Suprapubic skin (tissue), 4 donors: ENCODE results near the gene CNPPD1. TPM values are rescaled to one million over a fixed set of nuclear protein-coding genes. Genes with fewer than 3 reads are reported as not detected.

Source experiments
- DNase-seq, 2 donors: peaks; one replicate each; pipeline ENCODE4 v3.0.0-alpha.2; 2019; ENCODE audit warnings: low spot score in 2 of 2
- H3K27ac ChIP-seq: fragments of 200-600 bp; sonication (generic); one replicate; pipeline ENCODE4 v1.5.1; 2019
- H3K27me3 ChIP-seq: fragments of 200-600 bp; sonication (generic); one replicate; pipeline ENCODE4 v1.5.1; 2019
- H3K36me3 ChIP-seq: fragments of 200-600 bp; sonication (generic); one replicate; pipeline ENCODE4 v1.5.1; 2019
- H3K4me1 ChIP-seq: fragments of 200-600 bp; sonication (generic); one replicate; pipeline ENCODE4 v1.5.1; 2019
- H3K4me3 ChIP-seq: fragments of 200-600 bp; sonication (generic); one replicate; pipeline ENCODE4 v1.5.1; 2019; ENCODE audit warnings: mild to moderate bottlenecking
- H3K9me3 ChIP-seq: fragments of 200-600 bp; sonication (generic); one replicate; pipeline ENCODE4 v1.5.1; 2019
- CTCF ChIP-seq, 2 donors: fragments of 200-600 bp in 1 of 2; fragments of 450-650 bp in 1 of 2; sonication (generic) in 1 of 2; IDR thresholded peaks; one replicate each; pipeline ENCODE4 v1.5.1; 2016 to 2019; ENCODE audit warnings: antibody characterized with exemption in 2 of 2, mild to moderate bottlenecking in 1 of 2, moderate library complexity in 1 of 2
- EP300 ChIP-seq: sonication (generic); formaldehyde crosslinking; IDR thresholded peaks from one replicate; pipeline ENCODE4 v1.6.1; 2017; ENCODE audit warnings: antibody characterized with exemption
- POLR2A ChIP-seq, 2 donors: fragments of 450-650 bp; IDR thresholded peaks; one replicate each; pipeline ENCODE4 v1.6.1; 2017; ENCODE audit warnings: antibody characterized with exemption in 2 of 2, mild to moderate bottlenecking in 2 of 2, moderate library complexity in 2 of 2
- POLR2AphosphoS5 ChIP-seq, 3 donors: sonication (generic); formaldehyde crosslinking; IDR thresholded peaks; one replicate each; pipeline ENCODE4 v1.6.1; 2017; ENCODE audit warnings: antibody characterized with exemption in 3 of 3
- WGBS: methylation state at CpG from one replicate; pipeline ENCODE4 v1.1.5; 2018; 5-methylcytosine and 5-hydroxymethylcytosine counted together
- total RNA-seq, 4 donors: library from RNA; depleted of rRNA; stranded (reverse); fragments of >200 nt; gene quantifications; one replicate each; pipeline ENCODE4 v1.1.0, GENCODE V29; 2016

Gene CNPPD1
- total RNA-seq, 4 donors from 2014 or later = 44.9 to 70.3 (median 53.0) TPM

- Histone ChIP-seq H3K9me3 (no peaks in the 10 kb centered on the region), H3K36me3 (no peaks in the 10 kb centered on the region), H3K27me3 (no peaks in the 10 kb centered on the region), H3K4me1 (peaks cover 2% of the 10 kb centered on the region), H3K4me3 (no peak overlapping the region), H3K27ac (no peak overlapping the region)
- WGBS = 93% methylated on average over 4 of the region's 4 CpGs
- DNase-seq = no peak
- no peak for TF ChIP-seq CTCF (IDR thresholded peaks at IDR 0.05)
- TF ChIP-seq EP300 = no peak
- TF ChIP-seq POLR2AphosphoS5 (IDR thresholded peaks at IDR 0.05) = no peak
- TF ChIP-seq POLR2A (IDR thresholded peaks at IDR 0.05) = no peak
These were observed 42.7 kb downstream of the CNPPD1 start for GRCh38 chr2:219133976-219134375.

- no peaks in the 10 kb centered on the region for H3K9me3 ChIP-seq
- H3K36me3 ChIP-seq = no peaks in the 10 kb centered on the region
- DNase-seq = no peak
- H3K27me3 ChIP-seq = no peaks in the 10 kb centered on the region
- TF ChIP-seq POLR2A (IDR thresholded peaks at IDR 0.05) (no peak), EP300 (no peak), CTCF (IDR thresholded peaks at IDR 0.05) (no peak), POLR2AphosphoS5 (IDR thresholded peaks at IDR 0.05) (no peak)
- peaks cover 12% of the 10 kb centered on the region for H3K4me1 ChIP-seq
- H3K27ac ChIP-seq = no peak overlapping the region
- H3K4me3 ChIP-seq = no peak overlapping the region
- 86% methylated on average over 4 of the region's 4 CpGs for WGBS
These were observed 45.0 kb downstream of the CNPPD1 start for GRCh38 chr2:219131744-219132143.

- Histone ChIP-seq H3K27ac (no peak overlapping the region), H3K4me1 (peaks cover 16% of the 10 kb centered on the region), H3K36me3 (no peaks in the 10 kb centered on the region), H3K9me3 (no peaks in the 10 kb centered on the region), H3K4me3 (no peak overlapping the region), H3K27me3 (no peaks in the 10 kb centered on the region)
- TF ChIP-seq CTCF (IDR thresholded peaks at IDR 0.05) = no peak
- TF ChIP-seq EP300 = no peak
- TF ChIP-seq POLR2AphosphoS5 (IDR thresholded peaks at IDR 0.05) = no peak
- TF ChIP-seq POLR2A (IDR thresholded peaks at IDR 0.05) = no peak
- DNase-seq = no peak
- WGBS = 67% methylated on average over 3 of the region's 3 CpGs
These were observed 45.4 kb downstream of the CNPPD1 start for GRCh38 chr2:219131327-219131726.

GRCh38 chr2:219129589-219129988 is 47.1 kb downstream of the CNPPD1 start:
- H3K27ac ChIP-seq = no peak overlapping the region
- H3K9me3 ChIP-seq = no peaks in the 10 kb centered on the region
- no peak for TF ChIP-seq POLR2A (IDR thresholded peaks at IDR 0.05)
- no peaks in the 10 kb centered on the region for H3K27me3 ChIP-seq
- no peaks in the 10 kb centered on the region for H3K36me3 ChIP-seq
- no peak for DNase-seq
- H3K4me1 ChIP-seq = peaks cover 25% of the 10 kb centered on the region
- H3K4me3 ChIP-seq = no peak overlapping the region
- 97% methylated on average over 16 of the region's 16 CpGs for WGBS

GRCh38 chr2:219128396-219128795 is 48.3 kb downstream of the CNPPD1 start:
- Histone ChIP-seq H3K27me3 (no peaks in the 10 kb centered on the region), H3K4me1 (peaks cover 32% of the 10 kb centered on the region), H3K9me3 (no peaks in the 10 kb centered on the region), H3K27ac (no peak overlapping the region), H3K36me3 (no peaks in the 10 kb centered on the region), H3K4me3 (no peak overlapping the region)
- no peak for DNase-seq
- TF ChIP-seq EP300 = no peak
- TF ChIP-seq POLR2A (IDR thresholded peaks at IDR 0.05) = no peak
- TF ChIP-seq POLR2AphosphoS5 (IDR thresholded peaks at IDR 0.05) = no peak
- no peak for TF ChIP-seq CTCF (IDR thresholded peaks at IDR 0.05)
- WGBS = 89% methylated on average over 5 of the region's 7 CpGs

- H3K27me3 ChIP-seq = no peaks in the 10 kb centered on the region
- WGBS = 43% methylated on average over 2 of the region's 2 CpGs
- no peaks in the 10 kb centered on the region for H3K9me3 ChIP-seq
- peaks cover 43% of the 10 kb centered on the region for H3K4me1 ChIP-seq
- no peak overlapping the region for H3K27ac ChIP-seq
- H3K36me3 ChIP-seq = no peaks in the 10 kb centered on the region
- H3K4me3 ChIP-seq = no peak overlapping the region
- TF ChIP-seq CTCF (IDR thresholded peaks at IDR 0.05) (no peak), POLR2A (IDR thresholded peaks at IDR 0.05) (no peak), EP300 (no peak), POLR2AphosphoS5 (IDR thresholded peaks at IDR 0.05) (no peak)
- no peak for DNase-seq
These were observed 49.6 kb downstream of the CNPPD1 start for GRCh38 chr2:219127037-219127635.
